ENCODE results near the gene WRNIP1.

GRCh38 chr6:2821554-2821953, 56.4 kb downstream of the WRNIP1 start:
- TF ChIP-seq CTCF (IDR thresholded peaks at IDR 0.05): no peak
- no peak for TF ChIP-seq POLR2A (IDR thresholded peaks at IDR 0.05)
